ENCODE measurements around the gene FAM229A.

- TF ChIP-seq, protein P1, sequence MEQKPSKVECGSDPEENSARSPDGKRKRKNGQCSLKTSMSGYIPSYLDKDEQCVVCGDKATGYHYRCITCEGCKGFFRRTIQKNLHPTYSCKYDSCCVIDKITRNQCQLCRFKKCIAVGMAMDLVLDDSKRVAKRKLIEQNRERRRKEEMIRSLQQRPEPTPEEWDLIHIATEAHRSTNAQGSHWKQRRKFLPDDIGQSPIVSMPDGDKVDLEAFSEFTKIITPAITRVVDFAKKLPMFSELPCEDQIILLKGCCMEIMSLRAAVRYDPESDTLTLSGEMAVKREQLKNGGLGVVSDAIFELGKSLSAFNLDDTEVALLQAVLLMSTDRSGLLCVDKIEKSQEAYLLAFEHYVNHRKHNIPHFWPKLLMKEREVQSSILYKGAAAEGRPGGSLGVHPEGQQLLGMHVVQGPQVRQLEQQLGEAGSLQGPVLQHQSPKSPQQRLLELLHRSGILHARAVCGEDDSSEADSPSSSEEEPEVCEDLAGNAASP (IDR thresholded peaks at IDR 0.05) = no peak
- no peak for TF ChIP-seq MEF2A (IDR thresholded peaks at IDR 0.05; ENCODE audit: control insufficient read depth, low read depth, low read length)
- TF ChIP-seq CGGBP1 (CRISPR knock-in tag; IDR thresholded peaks at IDR 0.05) = no peak
- TF ChIP-seq POLR2A (conservative IDR thresholded peaks at IDR 0.05) = no peak
- no peak for TF ChIP-seq EP300 (IDR thresholded peaks at IDR 0.05; ENCODE audit: low read length)
Measured at GRCh38 chr1:32329931-32330466, 32.3 kb downstream of the FAM229A start.

All from K562 (cell line).